ENCODE results near the gene TEKTIP1. TPM values are rescaled to one million over a fixed set of nuclear protein-coding genes. Genes with fewer than 3 reads are reported as not detected.
A peak's percentile ranks its signal among the peaks of the same experiment; 100 is the strongest.

Gene TEKTIP1
- total and polyA plus RNA-seq, 9 of the 15 experiments (the other 6 are each of a cell fraction or from before 2014, with no cell fraction given) = 0.66 TPM; not detected in 8

DNA sequence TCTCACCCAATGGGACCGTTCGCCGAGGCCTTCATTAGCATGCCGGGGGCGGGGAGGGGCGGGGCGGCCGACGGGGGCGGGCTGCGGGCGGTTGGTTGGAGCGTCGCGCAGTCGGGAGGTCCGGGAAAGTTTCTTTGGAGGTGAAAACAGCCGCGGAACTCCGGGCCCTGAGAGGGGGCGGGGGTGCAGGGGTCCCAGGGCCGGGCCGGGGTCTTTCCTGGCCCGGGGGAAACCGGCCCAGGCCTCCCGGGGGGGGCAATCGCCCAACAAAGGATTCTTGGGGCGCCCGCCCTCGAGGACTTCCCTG, 33.8 kb downstream of the TEKTIP1 start, which contains the start of gene HMG20B (continued):
- TF ChIP-seq, protein P1, sequence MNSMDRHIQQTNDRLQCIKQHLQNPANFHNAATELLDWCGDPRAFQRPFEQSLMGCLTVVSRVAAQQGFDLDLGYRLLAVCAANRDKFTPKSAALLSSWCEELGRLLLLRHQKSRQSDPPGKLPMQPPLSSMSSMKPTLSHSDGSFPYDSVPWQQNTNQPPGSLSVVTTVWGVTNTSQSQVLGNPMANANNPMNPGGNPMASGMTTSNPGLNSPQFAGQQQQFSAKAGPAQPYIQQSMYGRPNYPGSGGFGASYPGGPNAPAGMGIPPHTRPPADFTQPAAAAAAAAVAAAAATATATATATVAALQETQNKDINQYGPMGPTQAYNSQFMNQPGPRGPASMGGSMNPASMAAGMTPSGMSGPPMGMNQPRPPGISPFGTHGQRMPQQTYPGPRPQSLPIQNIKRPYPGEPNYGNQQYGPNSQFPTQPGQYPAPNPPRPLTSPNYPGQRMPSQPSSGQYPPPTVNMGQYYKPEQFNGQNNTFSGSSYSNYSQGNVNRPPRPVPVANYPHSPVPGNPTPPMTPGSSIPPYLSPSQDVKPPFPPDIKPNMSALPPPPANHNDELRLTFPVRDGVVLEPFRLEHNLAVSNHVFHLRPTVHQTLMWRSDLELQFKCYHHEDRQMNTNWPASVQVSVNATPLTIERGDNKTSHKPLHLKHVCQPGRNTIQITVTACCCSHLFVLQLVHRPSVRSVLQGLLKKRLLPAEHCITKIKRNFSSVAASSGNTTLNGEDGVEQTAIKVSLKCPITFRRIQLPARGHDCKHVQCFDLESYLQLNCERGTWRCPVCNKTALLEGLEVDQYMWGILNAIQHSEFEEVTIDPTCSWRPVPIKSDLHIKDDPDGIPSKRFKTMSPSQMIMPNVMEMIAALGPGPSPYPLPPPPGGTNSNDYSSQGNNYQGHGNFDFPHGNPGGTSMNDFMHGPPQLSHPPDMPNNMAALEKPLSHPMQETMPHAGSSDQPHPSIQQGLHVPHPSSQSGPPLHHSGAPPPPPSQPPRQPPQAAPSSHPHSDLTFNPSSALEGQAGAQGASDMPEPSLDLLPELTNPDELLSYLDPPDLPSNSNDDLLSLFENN (IDR thresholded peaks at IDR 0.05; ENCODE audit: low read depth in 2 of 2, low read length in 2 of 2) = no peak
- TF ChIP-seq SP1 (CRISPR knock-in tag; IDR thresholded peaks at IDR 0.05) = peak; percentile 1; the same call in 1 of the 2 replicates
- TF ChIP-seq POLR2AphosphoS5 (IDR thresholded peaks at IDR 0.05; ENCODE audit: control insufficient read depth, insufficient read depth, low read depth, low read length) = peak; percentile 21; the same call in 1 of the 2 replicates
- 0 out of 2 replicates have a peak, but pooled peaks have one; percentile 29 for TF ChIP-seq CBX1 (IDR thresholded peaks at IDR 0.05; ENCODE audit: low read depth)

DNA sequence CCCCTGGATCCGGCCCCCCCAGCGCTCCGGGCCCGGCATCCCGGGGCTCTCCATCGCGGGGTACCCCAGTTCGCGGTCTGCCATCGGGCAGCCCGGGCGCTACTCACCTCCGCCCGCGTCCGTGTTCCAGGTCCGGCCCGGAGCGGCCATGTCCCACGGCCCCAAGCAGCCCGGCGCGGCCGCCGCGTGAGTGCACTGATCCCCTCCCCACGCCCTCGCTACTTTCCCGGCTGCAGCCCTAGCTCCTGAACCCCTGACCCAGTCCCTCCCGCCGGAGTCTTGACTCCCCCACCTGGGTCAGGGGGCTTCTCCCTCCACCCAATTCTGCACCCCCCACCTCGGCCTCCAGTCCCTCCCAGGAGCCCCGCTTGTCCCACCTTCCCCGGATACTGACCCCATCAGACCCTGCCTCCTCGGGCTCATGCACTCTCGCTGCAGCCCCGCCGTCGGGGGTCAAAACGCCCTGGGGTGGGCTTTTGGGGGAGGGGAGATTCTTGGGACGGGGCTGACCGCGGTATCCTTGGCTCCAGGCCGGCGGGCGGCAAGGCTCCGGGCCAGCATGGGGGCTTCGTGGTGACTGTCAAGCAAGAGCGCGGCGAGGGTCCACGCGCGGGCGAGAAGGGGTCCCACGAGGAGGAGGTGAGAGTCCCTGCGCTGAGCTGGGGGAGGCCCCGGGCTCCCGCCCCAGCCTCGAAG, 34.3 kb downstream of the TEKTIP1 start:
- TSS peak; percentile 74 for BruUV-seq (replicated peaks)
- TF ChIP-seq MYC (IDR thresholded peaks at IDR 0.05; ENCODE audit: low read depth, low read length) = 0 out of 2 replicates have a peak, but pooled peaks have one; percentile 41
- no peak for TF ChIP-seq MYC (CRISPR knock-in tag; IDR thresholded peaks at IDR 0.05; ENCODE audit: borderline replicate concordance, low read depth)
- TF ChIP-seq, protein P2, sequence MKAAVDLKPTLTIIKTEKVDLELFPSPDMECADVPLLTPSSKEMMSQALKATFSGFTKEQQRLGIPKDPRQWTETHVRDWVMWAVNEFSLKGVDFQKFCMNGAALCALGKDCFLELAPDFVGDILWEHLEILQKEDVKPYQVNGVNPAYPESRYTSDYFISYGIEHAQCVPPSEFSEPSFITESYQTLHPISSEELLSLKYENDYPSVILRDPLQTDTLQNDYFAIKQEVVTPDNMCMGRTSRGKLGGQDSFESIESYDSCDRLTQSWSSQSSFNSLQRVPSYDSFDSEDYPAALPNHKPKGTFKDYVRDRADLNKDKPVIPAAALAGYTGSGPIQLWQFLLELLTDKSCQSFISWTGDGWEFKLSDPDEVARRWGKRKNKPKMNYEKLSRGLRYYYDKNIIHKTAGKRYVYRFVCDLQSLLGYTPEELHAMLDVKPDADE (conservative IDR thresholded peaks at IDR 0.05; ENCODE audit: control insufficient read depth, low read depth, low read length) = 0 out of 2 replicates have a peak, but pooled peaks have one; percentile 21
- peak; percentile 5 for TF ChIP-seq TAF1 (IDR thresholded peaks at IDR 0.05; ENCODE audit: control insufficient read depth, extremely low read depth, insufficient read depth, low read length, severe bottlenecking)
- TF ChIP-seq, protein P3, sequence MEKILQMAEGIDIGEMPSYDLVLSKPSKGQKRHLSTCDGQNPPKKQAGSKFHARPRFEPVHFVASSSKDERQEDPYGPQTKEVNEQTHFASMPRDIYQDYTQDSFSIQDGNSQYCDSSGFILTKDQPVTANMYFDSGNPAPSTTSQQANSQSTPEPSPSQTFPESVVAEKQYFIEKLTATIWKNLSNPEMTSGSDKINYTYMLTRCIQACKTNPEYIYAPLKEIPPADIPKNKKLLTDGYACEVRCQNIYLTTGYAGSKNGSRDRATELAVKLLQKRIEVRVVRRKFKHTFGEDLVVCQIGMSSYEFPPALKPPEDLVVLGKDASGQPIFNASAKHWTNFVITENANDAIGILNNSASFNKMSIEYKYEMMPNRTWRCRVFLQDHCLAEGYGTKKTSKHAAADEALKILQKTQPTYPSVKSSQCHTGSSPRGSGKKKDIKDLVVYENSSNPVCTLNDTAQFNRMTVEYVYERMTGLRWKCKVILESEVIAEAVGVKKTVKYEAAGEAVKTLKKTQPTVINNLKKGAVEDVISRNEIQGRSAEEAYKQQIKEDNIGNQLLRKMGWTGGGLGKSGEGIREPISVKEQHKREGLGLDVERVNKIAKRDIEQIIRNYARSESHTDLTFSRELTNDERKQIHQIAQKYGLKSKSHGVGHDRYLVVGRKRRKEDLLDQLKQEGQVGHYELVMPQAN (IDR thresholded peaks at IDR 0.05; ENCODE audit: borderline replicate concordance) = 0 out of 2 replicates have a peak, but pooled peaks have one; percentile 50
- TF ChIP-seq ZC3H4 (CRISPR knock-in tag; IDR thresholded peaks at IDR 0.05; ENCODE audit: borderline replicate concordance) = 0 out of 2 replicates have a peak, but pooled peaks have one; percentile 31

More for the DNA sequence above, 34.3 kb downstream of the TEKTIP1 start:
- H3K79me2 ChIP-seq (ENCODE audit: control insufficient read depth, insufficient read depth, low read length) = peaks cover 20% of the 10 kb centered on the region
- ChIA-PET CTCF (ENCODE audit: low intra/inter-chr PET ratio) (no interaction called here), POLR2A (interaction anchor here (0.6 to 2.1 kb wide), 5 partner anchors 12 to 90 kb away, joined by 3 to 11 read pairs (median 3); partner anchors contain the start of gene SMIM44)
- peak overlapping the region; percentile 78 to 96 for H3K9ac ChIP-seq (ENCODE audit: insufficient read depth in 1 of 2, low read depth in 2 of 2, low read length in 2 of 2)
- no peaks in the 10 kb centered on the region for H3K27me3 ChIP-seq (ENCODE audit: control insufficient read depth in 2 of 2, insufficient read depth in 2 of 2, low read length in 2 of 2)
- peaks cover 38% of the 10 kb centered on the region for H3K36me3 ChIP-seq (ENCODE audit: control insufficient read depth, insufficient read depth, low read length)
- 0% methylated on average over 22 of the region's 60 CpGs for WGBS (ENCODE audit: insufficient coverage, low coverage, missing lambda C conversion rate)
- in situ Hi-C loops (cut with MboI) (no loop called here), intact Hi-C loops (cut with micrococcal nuclease) (loop anchor here (2.0 kb wide), 1 partner anchor 17 kb away; the partner anchor contains the start of gene MFSD12)
- H3K4me2 ChIP-seq (ENCODE audit: insufficient read depth, low read length) = peak overlapping the region; percentile 81
- ATAC-seq (peak; percentile 32), FAIRE-seq (no peak), DNase-seq (ENCODE audit: extremely low read depth in 1 of 4, low spot score in 3 of 4) (peak in 1 of 4 experiments; percentile 52)
- H3K27ac ChIP-seq (ENCODE audit: extremely low read depth, low read depth, low read length) = peak overlapping the region; percentile 93
- H3K9me3 ChIP-seq (replicated peaks; ENCODE audit: control insufficient read depth, insufficient read depth, low read depth, low read length) = no peaks in the 10 kb centered on the region
- H4K20me1 ChIP-seq (replicated peaks; ENCODE audit: control insufficient read depth, insufficient read depth, low read length) = peaks cover 3% of the 10 kb centered on the region; the same call in 1 of the 2 replicates
- no peaks in the 10 kb centered on the region for H3K9me1 ChIP-seq (ENCODE audit: control insufficient read depth, insufficient read depth, low read length)
- H3K4me1 ChIP-seq (replicated peaks in 1 of 2; ENCODE audit: control insufficient read depth in 2 of 2, insufficient read depth in 2 of 2, low read length in 2 of 2) = peaks cover 25 to 70% of the 10 kb centered on the region in 2 experiments
- peak overlapping the region; percentile 14; the same call in 1 of the 2 replicates for H2AFZ ChIP-seq (ENCODE audit: low read depth, low read length)
- peak overlapping the region; percentile 98 for H3K4me3 ChIP-seq

Measured in K562 (cell line).